Activated CD4-positive, alpha-beta memory T cell treated with anti-CD3 and anti-CD28 coated beads, Interleukin-2, amount 10 ng/mL, durations not matched to agents 7 days and 5 days (primary cell): ENCODE measurements around the gene AHNAK2. TPM values are rescaled to one million over a fixed set of nuclear protein-coding genes. Genes with fewer than 3 reads are reported as not detected.

Source experiments
- CTCF ChIA-PET: fragments of 350-600 bp; sonication (Branson Sonifier 250); formaldehyde crosslinking; loops from one replicate; lab custom pipeline; 2021; ENCODE audit warnings: antibody characterized with exemption, inconsistent platforms; lab: Charles Lee
- POLR2A ChIA-PET: fragments of 350-600 bp; sonication (Branson Sonifier 250); formaldehyde crosslinking; loops from one replicate; lab custom pipeline; 2021; ENCODE audit warnings: antibody characterized with exemption; lab: Charles Lee
- DNase-seq: peaks from one replicate; pipeline ENCODE4 v3.0.0-alpha.2; 2020
- H3K27ac Mint-ChIP-seq: one replicate; pipeline ENCODE4 v1.8.0; 2021; ENCODE audit warnings: mild to moderate bottlenecking, mixed read lengths
- H3K27me3 Mint-ChIP-seq: one replicate; pipeline ENCODE4 v1.8.0; 2021; ENCODE audit warnings: mixed read lengths
- H3K36me3 Mint-ChIP-seq: one replicate; pipeline ENCODE4 v1.8.0; 2021; ENCODE audit warnings: low read depth, mixed read lengths
- H3K4me1 Mint-ChIP-seq: one replicate; pipeline ENCODE4 v1.8.0; 2021; ENCODE audit warnings: mixed read lengths
- H3K4me3 Mint-ChIP-seq: one replicate; pipeline ENCODE4 v1.8.0; 2021; ENCODE audit warnings: mild to moderate bottlenecking, mixed read lengths
- H3K9me3 Mint-ChIP-seq: one replicate; pipeline ENCODE4 v1.8.0; 2021; ENCODE audit warnings: mixed read lengths
- total RNA-seq, 2 experiments: library from RNA; stranded (reverse); gene quantifications; one replicate each; pipeline ENCODE4 v1.2.3, GENCODE V29; 2021

AHNAK2 gene
- total RNA-seq, 2 experiments from 2014 or later = not detected

GRCh38 chr14:105010891-105011291 lies 32.7 kb upstream of the AHNAK2 start:
- Mint-ChIP-seq H3K36me3 (peaks cover 79% of the 10 kb centered on the region), H3K9me3 (no peaks in the 10 kb centered on the region), H3K4me1 (peaks cover 40% of the 10 kb centered on the region), H3K4me3 (no peak overlapping the region), H3K27me3 (no peaks in the 10 kb centered on the region), H3K27ac (no peak overlapping the region)
- no peak for DNase-seq
- POLR2A ChIA-PET = interaction anchor here (1.5 to 2.3 kb wide), 2 partner anchors 10 to 35 kb away, joined by 4 to 8 read pairs; partner anchors contain the start of gene CDCA4
- CTCF ChIA-PET = no interaction called here

DNA sequence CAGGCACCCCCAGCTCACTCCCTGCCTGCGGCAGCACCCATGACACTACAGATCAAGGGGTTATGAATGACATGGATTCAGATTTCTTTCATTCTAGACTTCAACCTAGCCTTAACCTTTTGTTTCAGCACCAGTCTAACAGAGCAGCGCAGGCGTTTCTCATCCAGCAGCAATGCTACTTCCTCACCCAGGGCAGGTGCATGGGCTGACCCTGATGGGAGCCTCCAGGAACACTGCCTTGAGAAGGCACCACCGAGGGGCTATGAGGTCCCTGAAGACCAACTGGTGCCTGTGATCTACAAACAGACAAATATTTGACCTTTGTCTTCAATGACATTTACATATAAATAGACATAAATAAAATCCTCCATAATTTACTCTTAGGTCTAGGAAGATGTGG lies 31.9 kb upstream of the AHNAK2 start:
- CTCF ChIA-PET = no interaction called here
- POLR2A ChIA-PET = interaction anchor here (2.3 kb wide), 1 partner anchor 11 kb away, joined by 8 read pairs; the partner anchor contains the start of gene CDCA4
- H3K27ac Mint-ChIP-seq = no peak overlapping the region
- H3K9me3 Mint-ChIP-seq = no peaks in the 10 kb centered on the region
- no peak for DNase-seq
- H3K36me3 Mint-ChIP-seq = peaks cover 71% of the 10 kb centered on the region
- H3K4me3 Mint-ChIP-seq = no peak overlapping the region
- peaks cover 32% of the 10 kb centered on the region for H3K4me1 Mint-ChIP-seq
- no peaks in the 10 kb centered on the region for H3K27me3 Mint-ChIP-seq

DNA sequence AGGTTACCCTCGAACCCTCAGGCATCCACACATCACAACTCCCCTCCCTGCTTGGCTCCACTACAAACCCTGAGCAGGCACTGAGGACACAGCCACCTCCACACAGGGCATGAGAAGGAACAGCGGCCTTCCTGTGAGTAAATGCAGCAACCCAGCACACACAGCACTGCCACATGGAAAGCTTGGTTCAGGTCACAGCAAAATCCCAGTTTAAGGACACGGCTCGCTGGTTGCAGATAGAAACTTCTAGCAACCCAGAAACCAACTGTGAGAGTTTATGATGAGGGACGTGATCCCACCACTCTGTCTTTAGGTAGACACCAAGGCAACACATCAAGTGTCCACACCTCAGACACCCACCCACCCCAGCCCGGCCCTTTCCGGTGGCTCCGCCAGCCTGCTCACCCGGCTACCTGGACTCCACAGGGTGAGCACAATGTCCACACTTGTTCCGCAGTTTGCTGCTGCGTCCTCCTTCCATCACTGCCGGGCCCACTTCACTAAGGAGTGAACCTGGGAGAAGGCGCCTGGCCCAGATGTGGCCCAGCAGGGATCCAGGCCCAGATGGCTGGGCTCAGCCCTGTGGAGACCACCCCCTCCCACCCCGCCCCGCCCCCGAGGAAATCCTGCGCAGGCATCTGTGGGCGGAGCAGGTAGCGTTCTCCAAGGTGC lies 29.6 kb upstream of the AHNAK2 start:
- ChIA-PET CTCF (no interaction called here), POLR2A (interaction anchor here (0.9 to 2.9 kb wide), 2 partner anchors 9 to 13 kb away, joined by 5 to 11 read pairs; partner anchors contain the start of gene CDCA4)
- Mint-ChIP-seq H3K4me3 (no peak overlapping the region), H3K27ac (no peak overlapping the region), H3K9me3 (no peaks in the 10 kb centered on the region), H3K4me1 (peaks cover 16% of the 10 kb centered on the region), H3K27me3 (no peaks in the 10 kb centered on the region), H3K36me3 (peaks cover 53% of the 10 kb centered on the region)
- DNase-seq = no peak

DNA sequence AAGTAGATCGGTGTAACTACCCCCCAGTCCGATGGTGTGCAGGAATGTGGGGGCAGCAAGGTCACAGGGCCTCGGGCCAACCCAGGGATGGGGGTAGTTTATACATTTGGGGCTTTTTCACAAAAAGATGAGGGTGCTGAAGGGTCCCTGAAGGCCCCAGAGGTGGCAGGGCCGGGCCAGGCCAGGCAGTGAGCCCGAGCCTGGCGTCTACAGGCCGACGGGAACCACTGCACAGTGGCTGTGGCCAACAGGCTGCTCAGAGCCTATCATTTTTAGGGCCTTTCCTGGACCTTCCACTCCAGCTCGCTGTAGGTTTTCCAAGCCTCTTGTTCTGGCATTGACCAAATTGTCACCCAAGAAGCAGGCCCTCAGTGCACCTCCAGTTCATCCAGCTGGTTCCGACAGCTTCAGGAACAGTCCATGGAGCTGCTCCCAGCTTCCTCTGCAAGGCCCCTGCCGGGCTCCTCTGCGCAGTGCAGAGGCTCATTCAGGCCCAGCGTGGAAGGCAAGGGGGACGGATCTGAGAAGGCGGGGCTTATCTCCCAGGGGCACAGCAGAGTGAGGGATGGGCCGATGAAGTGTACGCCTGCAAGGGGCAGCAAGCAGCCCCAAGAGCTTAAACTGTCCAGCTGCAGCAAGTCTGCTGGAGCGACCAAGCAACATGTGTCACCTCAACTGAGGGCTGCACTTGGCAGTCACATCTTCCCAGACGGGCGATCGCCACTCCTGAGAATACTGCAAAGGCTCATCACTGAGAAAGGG lies 28.8 kb upstream of the AHNAK2 start:
- no peak for DNase-seq
- POLR2A ChIA-PET = interaction anchor here (0.9 to 2.9 kb wide), 2 partner anchors 9 to 13 kb away, joined by 5 to 11 read pairs; partner anchors contain the start of gene CDCA4
- Mint-ChIP-seq H3K36me3 (peaks cover 47% of the 10 kb centered on the region), H3K9me3 (no peaks in the 10 kb centered on the region), H3K4me3 (no peak overlapping the region), H3K27ac (no peak overlapping the region), H3K27me3 (no peaks in the 10 kb centered on the region), H3K4me1 (peaks cover 10% of the 10 kb centered on the region)
- CTCF ChIA-PET = no interaction called here

GRCh38 chr14:105005929-105006830 lies 28.0 kb upstream of the AHNAK2 start:
- no peaks in the 10 kb centered on the region for H3K27me3 Mint-ChIP-seq
- ChIA-PET POLR2A (interaction anchor here (2.9 kb wide), 1 partner anchor 14 kb away, joined by 11 read pairs; the partner anchor contains the start of gene CDCA4), CTCF (no interaction called here)
- no peak overlapping the region for H3K27ac Mint-ChIP-seq
- DNase-seq = no peak
- no peaks in the 10 kb centered on the region for H3K9me3 Mint-ChIP-seq
- H3K4me1 Mint-ChIP-seq = peaks cover 5% of the 10 kb centered on the region
- H3K4me3 Mint-ChIP-seq = no peak overlapping the region
- H3K36me3 Mint-ChIP-seq = peaks cover 41% of the 10 kb centered on the region

DNA sequence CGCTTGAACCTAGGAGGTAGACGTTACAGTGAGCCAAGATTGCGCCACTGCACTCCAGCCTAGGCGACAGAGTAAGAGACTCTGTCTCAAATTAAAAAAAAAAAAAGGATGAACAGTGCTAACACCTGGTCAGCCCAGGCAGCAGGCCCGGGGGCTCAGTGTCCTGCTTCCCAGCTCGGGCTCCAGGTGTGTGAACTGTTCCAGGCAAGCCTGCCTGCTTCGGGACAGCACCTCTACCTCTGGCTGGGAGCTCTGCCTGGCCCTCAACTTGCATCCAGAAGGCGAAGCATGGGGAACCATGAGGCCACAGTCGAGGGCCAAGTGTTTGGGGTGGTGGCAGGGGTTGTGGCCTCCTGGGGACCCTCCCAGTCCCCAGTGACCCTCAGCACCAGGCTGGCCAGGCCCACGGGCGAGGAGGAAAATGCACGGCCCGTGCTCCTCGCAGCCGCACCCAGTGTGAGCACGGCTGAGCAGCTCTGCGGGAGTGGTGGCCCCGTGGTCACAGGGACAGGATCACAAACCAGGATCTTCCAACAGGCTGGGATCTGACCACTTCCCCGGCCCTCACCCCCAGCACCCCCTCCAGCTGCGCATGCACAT lies 27.3 kb upstream of the AHNAK2 start:
- H3K4me3 Mint-ChIP-seq = no peak overlapping the region
- no peak for DNase-seq
- POLR2A ChIA-PET = interaction anchor here (1.5 to 2.9 kb wide), 3 partner anchors 10 to 60 kb away, joined by 3 to 16 read pairs (median 11); partner anchors contain the start of genes CDCA4 and GPR132
- peaks cover 33% of the 10 kb centered on the region for H3K36me3 Mint-ChIP-seq
- no peak overlapping the region for H3K27ac Mint-ChIP-seq
- CTCF ChIA-PET = no interaction called here
- H3K27me3 Mint-ChIP-seq = no peaks in the 10 kb centered on the region
- no peaks in the 10 kb centered on the region for H3K9me3 Mint-ChIP-seq
- H3K4me1 Mint-ChIP-seq = peaks cover 5% of the 10 kb centered on the region

GRCh38 chr14:104999361-104999760 lies 21.2 kb upstream of the AHNAK2 start:
- peaks cover 5% of the 10 kb centered on the region for H3K4me1 Mint-ChIP-seq
- no peaks in the 10 kb centered on the region for H3K27me3 Mint-ChIP-seq
- no peak overlapping the region for H3K4me3 Mint-ChIP-seq
- DNase-seq = no peak
- POLR2A ChIA-PET = interaction anchor here (1.2 to 1.3 kb wide), 2 partner anchors 10 to 21 kb away, joined by 5 to 6 read pairs; partner anchors contain the start of gene CDCA4
- peaks cover 7% of the 10 kb centered on the region for H3K36me3 Mint-ChIP-seq
- CTCF ChIA-PET = interaction anchor here (2.3 kb wide), 1 partner anchor 23 kb away, joined by 6 read pairs; no protein-coding TSS in a partner anchor
- no peaks in the 10 kb centered on the region for H3K9me3 Mint-ChIP-seq
- no peak overlapping the region for H3K27ac Mint-ChIP-seq

DNA sequence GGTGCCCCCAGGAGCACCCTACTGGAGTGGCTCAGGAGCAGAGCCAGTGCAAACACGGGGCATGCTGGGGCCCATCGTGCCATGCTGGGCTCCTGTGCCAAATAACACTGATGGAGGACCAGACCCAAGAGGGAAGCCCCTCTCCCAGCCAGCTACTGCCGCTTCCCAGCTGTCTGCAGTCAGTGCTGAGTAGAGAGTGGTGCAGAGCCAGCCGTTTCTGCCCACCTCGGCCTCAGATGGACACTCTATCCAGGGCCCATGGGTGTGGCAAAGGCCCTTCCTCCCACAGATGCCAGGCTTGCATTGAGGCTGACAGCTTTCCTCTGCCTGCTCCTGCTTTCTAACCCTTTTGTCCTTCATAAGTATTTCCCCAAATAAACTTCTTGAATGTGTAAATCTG lies 20.6 kb upstream of the AHNAK2 start:
- Mint-ChIP-seq H3K4me3 (no peak overlapping the region), H3K9me3 (no peaks in the 10 kb centered on the region), H3K27ac (no peak overlapping the region), H3K36me3 (peaks cover 7% of the 10 kb centered on the region), H3K27me3 (no peaks in the 10 kb centered on the region), H3K4me1 (peaks cover under 1% of the 10 kb centered on the region)
- no peak for DNase-seq
- POLR2A ChIA-PET = interaction anchor here (0.8 to 1.5 kb wide), 5 partner anchors 9 to 47 kb away, joined by 3 to 6 read pairs (median 5); partner anchors contain the start of gene CDCA4
- CTCF ChIA-PET = interaction anchor here (2.3 kb wide), 1 partner anchor 23 kb away, joined by 6 read pairs; no protein-coding TSS in a partner anchor

- Mint-ChIP-seq H3K4me1 (no peaks in the 10 kb centered on the region), H3K27ac (no peak overlapping the region), H3K27me3 (no peaks in the 10 kb centered on the region), H3K36me3 (peaks cover 8% of the 10 kb centered on the region), H3K4me3 (no peak overlapping the region), H3K9me3 (peaks cover 3% of the 10 kb centered on the region)
- CTCF ChIA-PET = no interaction called here
- POLR2A ChIA-PET = interaction anchor here (1.4 kb wide), 1 partner anchor 19 kb away, joined by 3 read pairs; no protein-coding TSS in a partner anchor
- DNase-seq = no peak
Measured at GRCh38 chr14:104996483-104996882, 18.3 kb upstream of the AHNAK2 start.

DNA sequence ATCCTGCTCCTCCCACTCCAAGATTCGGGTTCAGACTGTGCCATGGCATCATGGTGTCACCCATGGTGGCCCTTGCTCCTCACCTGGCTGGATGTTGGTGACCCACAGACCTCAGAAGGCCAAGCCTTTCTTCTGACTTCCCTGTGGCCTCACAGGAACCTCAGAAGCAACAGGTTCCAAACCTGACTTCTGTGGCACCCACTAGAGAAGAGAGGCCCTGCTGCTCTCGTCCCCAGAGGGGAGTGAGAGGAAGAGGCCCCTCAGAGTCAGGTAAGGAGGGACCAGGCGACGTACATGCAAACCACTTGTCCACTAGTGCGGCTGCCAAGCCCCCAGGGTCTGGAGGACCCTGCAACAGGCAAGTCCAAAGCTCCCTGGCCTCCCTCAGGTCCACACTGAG lies 17.9 kb upstream of the AHNAK2 start:
- no peak overlapping the region for H3K27ac Mint-ChIP-seq

DNA sequence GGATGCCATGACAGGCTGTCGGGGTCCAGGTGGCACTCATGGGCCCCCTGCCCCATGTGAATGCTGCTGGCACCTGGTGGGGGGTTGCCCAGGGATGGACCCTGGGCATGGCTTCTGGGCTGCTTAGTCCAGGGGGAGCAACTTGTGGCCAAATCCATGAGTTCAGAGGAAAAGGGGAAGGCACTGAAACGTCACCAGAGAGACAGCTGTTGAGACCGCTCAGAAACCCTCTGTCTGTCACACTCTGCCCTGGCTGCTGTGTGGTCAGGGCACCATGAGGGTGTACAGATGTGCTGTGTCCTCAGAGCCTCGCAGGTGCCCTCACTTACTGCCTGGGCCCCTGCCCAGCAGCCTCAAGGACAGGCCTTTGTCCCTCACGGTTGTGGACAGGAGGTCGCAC lies 16.8 kb upstream of the AHNAK2 start:
- H3K27me3 Mint-ChIP-seq = no peaks in the 10 kb centered on the region
- no peak for DNase-seq
- no peak overlapping the region for H3K27ac Mint-ChIP-seq
- no peaks in the 10 kb centered on the region for H3K4me1 Mint-ChIP-seq
- H3K36me3 Mint-ChIP-seq = peaks cover 8% of the 10 kb centered on the region
- ChIA-PET CTCF (interaction anchor here (1.0 to 1.1 kb wide), 2 partner anchors 10 to 20 kb away, joined by 3 read pairs; partner anchors contain the start of gene CLBA1), POLR2A (interaction anchor here (1.3 kb wide), 1 partner anchor 9 kb away, joined by 5 read pairs; no protein-coding TSS in a partner anchor)
- no peak overlapping the region for H3K4me3 Mint-ChIP-seq
- H3K9me3 Mint-ChIP-seq = peaks cover 3% of the 10 kb centered on the region

More for the DNA sequence above, 17.9 kb upstream of the AHNAK2 start:
- peaks cover 3% of the 10 kb centered on the region for H3K9me3 Mint-ChIP-seq
- ChIA-PET CTCF (no interaction called here), POLR2A (interaction anchor here (1.4 kb wide), 1 partner anchor 19 kb away, joined by 3 read pairs; no protein-coding TSS in a partner anchor)
- H3K36me3 Mint-ChIP-seq = peaks cover 8% of the 10 kb centered on the region
- no peaks in the 10 kb centered on the region for H3K27me3 Mint-ChIP-seq
- DNase-seq = no peak
- no peak overlapping the region for H3K4me3 Mint-ChIP-seq
- H3K4me1 Mint-ChIP-seq = no peaks in the 10 kb centered on the region
